ENCODE measurements around the gene ADAM15.

The ADAM15 gene

GRCh38 chr1:155103325-155103724, 52.2 kb downstream of the ADAM15 start:
- in situ Hi-C loops (cut with MboI; ENCODE audit: low sequenced_read_pairs, unreplicated experiment): no loop called here
- TF ChIP-seq CTCF (IDR thresholded peaks at IDR 0.05; ENCODE audit: borderline replicate concordance, control extremely low read depth, extremely low read depth, insufficient read depth, missing control alignments): no peak
- no peak for DNase-seq (ENCODE audit: low spot score)

DNA sequence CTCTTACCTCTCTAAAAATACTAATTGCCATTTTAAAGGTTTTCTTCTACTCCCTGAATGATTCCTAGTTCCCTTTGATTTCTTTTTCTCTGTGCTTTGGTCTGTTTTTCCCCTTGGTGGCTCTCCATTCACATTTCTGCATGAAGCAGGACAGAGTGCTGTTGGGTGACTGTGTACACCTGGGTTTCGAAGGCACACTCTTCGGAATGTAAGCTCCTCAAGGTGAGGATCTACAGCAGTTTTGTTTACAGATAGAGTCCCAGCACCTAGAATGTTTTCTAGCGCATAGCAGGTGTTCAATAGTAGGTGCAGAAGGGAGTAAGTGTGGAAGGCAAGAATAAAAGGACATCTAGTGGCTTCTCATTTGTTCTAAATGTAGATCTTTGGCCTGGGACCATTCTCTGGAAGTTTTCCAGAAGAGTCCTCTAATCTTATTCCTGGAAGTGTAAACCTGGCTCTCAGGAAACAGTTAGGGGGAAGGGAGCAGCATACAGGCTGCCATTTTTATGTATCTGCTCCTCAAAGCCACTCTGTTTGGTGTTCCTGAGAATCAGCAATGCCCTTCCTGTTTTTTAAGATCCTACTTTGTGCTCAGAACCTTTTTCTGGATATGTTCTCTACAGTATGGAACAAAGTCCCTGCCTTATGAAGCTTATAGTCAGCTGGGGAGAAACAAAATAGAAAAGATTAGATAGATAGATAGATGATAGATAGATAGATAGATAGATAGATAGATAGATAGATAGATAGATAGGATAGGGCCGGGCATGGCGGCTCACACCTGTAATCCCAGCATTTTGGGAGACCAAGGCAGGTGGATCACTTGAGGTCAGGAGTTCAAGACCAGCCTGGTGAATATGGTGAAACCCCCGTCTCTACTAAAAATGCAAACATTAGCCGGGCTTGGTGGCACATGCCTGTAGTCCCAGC, 53.8 kb downstream of the ADAM15 start:
- in situ Hi-C loops (cut with MboI; ENCODE audit: low sequenced_read_pairs, unreplicated experiment): no loop called here
- TF ChIP-seq CTCF (IDR thresholded peaks at IDR 0.05; ENCODE audit: borderline replicate concordance, control extremely low read depth, extremely low read depth, insufficient read depth, missing control alignments): no peak
- no peak for DNase-seq (ENCODE audit: low spot score)

- no peak for DNase-seq (ENCODE audit: low spot score)
- in situ Hi-C loops (cut with MboI; ENCODE audit: low sequenced_read_pairs, unreplicated experiment): no loop called here
- TF ChIP-seq CTCF (IDR thresholded peaks at IDR 0.05; ENCODE audit: borderline replicate concordance, control extremely low read depth, extremely low read depth, insufficient read depth, missing control alignments): no peak
These were observed 54.5 kb downstream of the ADAM15 start for GRCh38 chr1:155105604-155106011.

DNA sequence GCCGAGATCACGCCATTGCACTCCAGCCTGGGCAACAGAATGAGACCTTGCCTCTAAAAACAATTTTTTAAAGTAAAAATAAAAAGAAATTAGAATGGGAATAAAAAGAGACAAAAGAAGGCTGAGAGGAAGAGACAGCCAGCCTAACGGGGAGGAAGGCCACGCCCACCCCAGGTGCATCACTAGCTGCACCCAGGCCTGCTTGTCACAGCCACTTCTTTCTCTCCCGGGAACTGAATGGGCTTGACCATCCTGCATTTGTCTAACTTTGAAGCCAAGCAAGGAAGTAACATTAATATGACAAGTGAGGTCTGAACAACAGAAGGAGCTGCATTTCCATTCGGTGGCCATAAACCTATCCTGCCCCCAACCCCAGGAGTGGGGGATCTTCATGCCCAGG, 55.7 kb downstream of the ADAM15 start:
- DNase-seq (ENCODE audit: low spot score): no peak
- in situ Hi-C loops (cut with MboI; ENCODE audit: low sequenced_read_pairs, unreplicated experiment): no loop called here
- no peak for TF ChIP-seq CTCF (IDR thresholded peaks at IDR 0.05; ENCODE audit: borderline replicate concordance, control extremely low read depth, extremely low read depth, insufficient read depth, missing control alignments)

- in situ Hi-C loops (cut with MboI; ENCODE audit: low sequenced_read_pairs, unreplicated experiment): no loop called here
- no peak for DNase-seq (ENCODE audit: low spot score)
- no peak for TF ChIP-seq CTCF (IDR thresholded peaks at IDR 0.05; ENCODE audit: borderline replicate concordance, control extremely low read depth, extremely low read depth, insufficient read depth, missing control alignments)
These were observed 56.5 kb downstream of the ADAM15 start for GRCh38 chr1:155107309-155108264.

DNA sequence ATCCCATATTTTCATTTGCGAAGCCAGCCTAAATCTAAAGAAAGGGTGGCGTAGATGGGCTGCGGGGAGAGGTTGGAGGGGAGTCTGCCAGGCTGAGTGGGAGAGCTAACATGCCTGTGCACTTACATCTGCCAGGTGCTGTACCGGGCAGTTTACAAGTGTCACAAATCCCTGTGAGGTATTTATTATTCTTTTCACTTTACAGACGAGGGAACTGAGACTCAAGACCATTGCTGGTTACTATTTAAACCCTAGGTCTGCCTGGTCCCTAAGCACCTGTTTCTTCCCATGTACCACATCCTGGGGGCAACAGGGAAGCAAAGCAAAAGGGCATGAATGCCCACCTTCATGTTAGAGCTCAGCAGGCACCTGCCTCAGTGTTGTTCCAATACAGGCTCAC, 57.2 kb downstream of the ADAM15 start:
- DNase-seq (ENCODE audit: low spot score): no peak
- in situ Hi-C loops (cut with MboI; ENCODE audit: low sequenced_read_pairs, unreplicated experiment): no loop called here
- no peak for TF ChIP-seq CTCF (IDR thresholded peaks at IDR 0.05; ENCODE audit: borderline replicate concordance, control extremely low read depth, extremely low read depth, insufficient read depth, missing control alignments)

Data from GM13976 (cell line).